SU-DHL-6 (cell line): ENCODE measurements around the gene CPEB3.

Experiments
- H2AFZ ChIP-seq: fragments of 200-600 bp; sonication (generic); 2 replicates; pipeline ENCODE4 v1.6.1; 2014; ENCODE audit warnings: low read depth, mild to moderate bottlenecking, moderate library complexity, mixed read lengths, antibody characterized with exemption, low read length; ENCODE audit not compliant: severe bottlenecking
- H3F3A ChIP-seq: fragments of 200-600 bp; shearing (Covaris generic); 2 replicates; pipeline ENCODE4 v1.6.0; 2016; ENCODE audit warnings: antibody characterized with exemption, mild to moderate bottlenecking; ENCODE audit not compliant: insufficient read depth
- H3K27ac ChIP-seq: fragments of 200-600 bp; sonication (generic); 2 replicates; pipeline ENCODE4 v1.5.1; 2016; ENCODE audit warnings: low read depth, mild to moderate bottlenecking, low read length, moderate library complexity, mixed read lengths
- H3K27me3 ChIP-seq: fragments of 200-600 bp; sonication (generic), shearing (Covaris generic); 2 replicates; pipeline ENCODE4 v1.6.0; 2014; ENCODE audit warnings: mild to moderate bottlenecking, low read length
- H3K36me3 ChIP-seq: fragments of 200-600 bp; sonication (generic); 2 replicates; pipeline ENCODE4 v1.6.1; 2014; ENCODE audit warnings: mild to moderate bottlenecking, low read length, mixed read lengths
- H3K4me2 ChIP-seq: fragments of 300-600, 200-600 bp; shearing (Covaris generic), sonication (generic); 2 replicates; pipeline ENCODE4 v1.6.0; 2014; ENCODE audit warnings: low read length, low read depth, mild to moderate bottlenecking; ENCODE audit not compliant: poor library complexity, severe bottlenecking
- H3K4me3 ChIP-seq: fragments of 200-600 bp; sonication (generic); 2 replicates; pipeline ENCODE4 v1.5.1; 2014; ENCODE audit warnings: antibody characterized with exemption, low read length, mild to moderate bottlenecking, mixed read lengths; ENCODE audit not compliant: insufficient read depth, poor library complexity, severe bottlenecking
- H3K79me2 ChIP-seq: fragments of 200-600 bp; sonication (generic); 2 replicates; pipeline ENCODE4 v1.6.1; 2014; ENCODE audit warnings: mild to moderate bottlenecking, low read length, moderate library complexity; ENCODE audit not compliant: insufficient read depth
- H3K9ac ChIP-seq: fragments of 200-600 bp; sonication (generic); 2 replicates; pipeline ENCODE4 v1.7.0; 2014; ENCODE audit warnings: mild to moderate bottlenecking, low read length
- H3K9me2 ChIP-seq: fragments of 200-600 bp; sonication (generic); replicated peaks from 2 replicates; pipeline ENCODE4 v1.6.1; 2014; ENCODE audit warnings: low read length; ENCODE audit not compliant: insufficient read depth
- H3K9me3 ChIP-seq: fragments of 200-600 bp; sonication (generic); 2 replicates; pipeline ENCODE4 v1.6.1; 2014; ENCODE audit warnings: low read length, mixed read lengths; ENCODE audit not compliant: insufficient read depth
- H4K20me1 ChIP-seq: fragments of 200-600 bp; sonication (generic); 2 replicates; pipeline ENCODE4 v1.6.1; 2014; ENCODE audit warnings: low read depth, mild to moderate bottlenecking, antibody characterized with exemption, low read length, moderate library complexity, mixed read lengths
- EZH2phosphoT487 ChIP-seq: fragments of 200-600 bp; sonication (generic), shearing (Covaris generic); conservative IDR thresholded peaks from 2 replicates; pipeline ENCODE4 v1.6.1; 2018; ENCODE audit warnings: mild to moderate bottlenecking, antibody characterized with exemption, low read length, moderate library complexity, mixed read lengths
- TF ChIP-seq, protein P1 (sequence below): fragments of 200-600 bp; sonication (generic); IDR thresholded peaks from one replicate; pipeline ENCODE4 v1.5.1; 2017; ENCODE audit warnings: antibody characterized with exemption, mild to moderate bottlenecking, low read length, moderate library complexity; ENCODE audit not compliant: insufficient read depth, poor library complexity, severe bottlenecking

The CPEB3 gene

GRCh38 chr10:92239151-92239599 is 51.7 kb downstream of the CPEB3 start:
- H3K4me2 ChIP-seq = no peak overlapping the region
- H3K27me3 ChIP-seq = no peaks in the 10 kb centered on the region
- no peaks in the 10 kb centered on the region for H3K9me3 ChIP-seq
- H3K79me2 ChIP-seq = no peaks in the 10 kb centered on the region
- no peaks in the 10 kb centered on the region for H3K36me3 ChIP-seq
- H4K20me1 ChIP-seq = 0 out of 2 replicates have a peak, but pooled peaks cover 2% of the 10 kb centered on the region
- H2AFZ ChIP-seq = no peak overlapping the region
- no peak overlapping the region for H3K27ac ChIP-seq
- H3K9ac ChIP-seq = no peak overlapping the region
- H3K4me3 ChIP-seq = no peak overlapping the region
- H3F3A ChIP-seq = peaks cover 16% of the 10 kb centered on the region
- no peak for TF ChIP-seq EZH2phosphoT487
- TF ChIP-seq, protein P1, sequence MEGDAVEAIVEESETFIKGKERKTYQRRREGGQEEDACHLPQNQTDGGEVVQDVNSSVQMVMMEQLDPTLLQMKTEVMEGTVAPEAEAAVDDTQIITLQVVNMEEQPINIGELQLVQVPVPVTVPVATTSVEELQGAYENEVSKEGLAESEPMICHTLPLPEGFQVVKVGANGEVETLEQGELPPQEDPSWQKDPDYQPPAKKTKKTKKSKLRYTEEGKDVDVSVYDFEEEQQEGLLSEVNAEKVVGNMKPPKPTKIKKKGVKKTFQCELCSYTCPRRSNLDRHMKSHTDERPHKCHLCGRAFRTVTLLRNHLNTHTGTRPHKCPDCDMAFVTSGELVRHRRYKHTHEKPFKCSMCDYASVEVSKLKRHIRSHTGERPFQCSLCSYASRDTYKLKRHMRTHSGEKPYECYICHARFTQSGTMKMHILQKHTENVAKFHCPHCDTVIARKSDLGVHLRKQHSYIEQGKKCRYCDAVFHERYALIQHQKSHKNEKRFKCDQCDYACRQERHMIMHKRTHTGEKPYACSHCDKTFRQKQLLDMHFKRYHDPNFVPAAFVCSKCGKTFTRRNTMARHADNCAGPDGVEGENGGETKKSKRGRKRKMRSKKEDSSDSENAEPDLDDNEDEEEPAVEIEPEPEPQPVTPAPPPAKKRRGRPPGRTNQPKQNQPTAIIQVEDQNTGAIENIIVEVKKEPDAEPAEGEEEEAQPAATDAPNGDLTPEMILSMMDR = no peak
- H3K9me2 ChIP-seq = no peaks in the 10 kb centered on the region

GRCh38 chr10:92238586-92239098 is 52.2 kb downstream of the CPEB3 start:
- H3K4me2 ChIP-seq = no peak overlapping the region
- H3K9me2 ChIP-seq = no peaks in the 10 kb centered on the region
- no peak overlapping the region for H2AFZ ChIP-seq
- H3F3A ChIP-seq = peaks cover 16% of the 10 kb centered on the region
- TF ChIP-seq, protein P1 = no peak
- no peak for TF ChIP-seq EZH2phosphoT487
- no peaks in the 10 kb centered on the region for H3K36me3 ChIP-seq
- no peaks in the 10 kb centered on the region for H3K9me3 ChIP-seq
- H3K4me3 ChIP-seq = no peak overlapping the region
- H4K20me1 ChIP-seq = 0 out of 2 replicates have a peak, but pooled peaks cover 2% of the 10 kb centered on the region
- no peak overlapping the region for H3K9ac ChIP-seq
- H3K27me3 ChIP-seq = no peaks in the 10 kb centered on the region
- H3K27ac ChIP-seq = no peak overlapping the region
- no peaks in the 10 kb centered on the region for H3K79me2 ChIP-seq

- no peak overlapping the region for H3K9ac ChIP-seq
- H3K79me2 ChIP-seq = no peaks in the 10 kb centered on the region
- H3K27me3 ChIP-seq = no peaks in the 10 kb centered on the region
Observed at GRCh38 chr10:92238054-92238585, 52.8 kb downstream of the CPEB3 start.

More at GRCh38 chr10:92238054-92238585, 52.8 kb downstream of the CPEB3 start:
- H3F3A ChIP-seq = peaks cover 12% of the 10 kb centered on the region
- H3K9me3 ChIP-seq = no peaks in the 10 kb centered on the region
- H3K4me2 ChIP-seq = no peak overlapping the region
- no peak overlapping the region for H3K27ac ChIP-seq
- TF ChIP-seq, protein P1 = no peak
- TF ChIP-seq EZH2phosphoT487 = no peak
- H3K4me3 ChIP-seq = no peak overlapping the region
- H4K20me1 ChIP-seq = 0 out of 2 replicates have a peak, but pooled peaks cover 2% of the 10 kb centered on the region
- no peak overlapping the region for H2AFZ ChIP-seq
- H3K36me3 ChIP-seq = no peaks in the 10 kb centered on the region
- H3K9me2 ChIP-seq = no peaks in the 10 kb centered on the region
